OCI-LY3 (cell line): ENCODE data around the gene ZC3HAV1L.
A peak's percentile ranks its signal among the peaks of the same experiment; 100 is the strongest.

Source experiments
- H2AFZ ChIP-seq: fragments of 200-600, 300-600 bp; shearing (Covaris generic); 2 replicates; pipeline ENCODE4 v1.6.0; 2014; ENCODE audit warnings: antibody characterized with exemption, low read depth, low read length
- H3K27ac ChIP-seq: fragments of 200-600, 300-600 bp; sonication (generic); 2 replicates; pipeline ENCODE4 v1.5.1; 2014; ENCODE audit warnings: mild to moderate bottlenecking, low read length, moderate library complexity, mixed read lengths
- H3K27me3 ChIP-seq: fragments of 200-600, 300-600 bp; sonication (generic); 2 replicates; pipeline ENCODE4 v1.6.1; 2014; ENCODE audit warnings: low read depth, low read length, mixed read lengths
- H3K36me3 ChIP-seq: fragments of 200-600, 300-600 bp; sonication (generic); replicated peaks from 2 replicates; pipeline ENCODE3; 2014; ENCODE audit warnings: low read depth, low read length, mixed read lengths
- H3K4me1 ChIP-seq: fragments of 300-600, 200-600 bp; sonication (generic); 2 replicates; pipeline ENCODE4 v1.6.1; 2014; ENCODE audit warnings: low read length, mixed read lengths
- H3K4me2 ChIP-seq: fragments of 200-600, 300-600 bp; sonication (generic); 2 replicates; pipeline ENCODE4 v1.6.1; 2014; ENCODE audit warnings: low read length, mixed read lengths
- H3K4me3 ChIP-seq: fragments of 300-600, 200-600 bp; sonication (generic); 2 replicates; pipeline ENCODE4 v1.5.1; 2014; ENCODE audit warnings: antibody characterized with exemption, mild to moderate bottlenecking, low read length, moderate library complexity
- H3K79me2 ChIP-seq: fragments of 300-600, 200-600 bp; shearing (Covaris generic); 2 replicates; pipeline ENCODE4 v1.6.1; 2014; ENCODE audit warnings: mild to moderate bottlenecking, low read length, mixed read lengths
- H3K9ac ChIP-seq: fragments of 300-600, 200-600 bp; shearing (Covaris generic); 2 replicates; pipeline ENCODE4 v1.6.0; 2014; ENCODE audit warnings: mild to moderate bottlenecking, low read length, moderate library complexity
- H3K9me3 ChIP-seq: fragments of 200-600, 300-600 bp; shearing (Covaris generic); 2 replicates; pipeline ENCODE4 v1.6.1; 2014; ENCODE audit warnings: low read length, mixed read lengths; ENCODE audit not compliant: insufficient read depth
- H4K20me1 ChIP-seq: fragments of 200-600, 300-600 bp; sonication (generic); 2 replicates; pipeline ENCODE4 v1.6.1; 2016; ENCODE audit warnings: low read length, mixed read lengths; ENCODE audit not compliant: insufficient read depth
- CTCF ChIP-seq: fragments of 200-600, 300-600 bp; sonication (generic); IDR thresholded peaks from 2 replicates; pipeline ENCODE4 v1.5.1; 2014; ENCODE audit warnings: antibody characterized with exemption, low read length, low read depth
- EZH2phosphoT487 ChIP-seq: fragments of 200-600 bp; shearing (Covaris generic); IDR thresholded peaks from 2 replicates; pipeline ENCODE4 v1.6.1; 2018; ENCODE audit warnings: antibody characterized with exemption, mixed run types, low read depth

ZC3HAV1L gene

GRCh38 chr7:139034336-139034735 is 1.5 kb downstream of the ZC3HAV1L start:
- TF ChIP-seq EZH2phosphoT487 (no peak), CTCF (no peak)
- peaks cover 16% of the 10 kb centered on the region for H3K4me1 ChIP-seq
- H2AFZ ChIP-seq, result no peak overlapping the region
- H3K27ac ChIP-seq, result no peak overlapping the region
- H3K79me2 ChIP-seq, result peaks cover 29% of the 10 kb centered on the region
- no peaks in the 10 kb centered on the region for H3K9me3 ChIP-seq
- H3K4me3 ChIP-seq, result peak overlapping the region; percentile 94
- peak overlapping the region; percentile 92 for H3K4me2 ChIP-seq
- no peaks in the 10 kb centered on the region for H3K27me3 ChIP-seq
- H4K20me1 ChIP-seq, result no peaks in the 10 kb centered on the region
- peak overlapping the region; percentile 73 for H3K9ac ChIP-seq
- H3K36me3 ChIP-seq, result peaks cover 31% of the 10 kb centered on the region

DNA sequence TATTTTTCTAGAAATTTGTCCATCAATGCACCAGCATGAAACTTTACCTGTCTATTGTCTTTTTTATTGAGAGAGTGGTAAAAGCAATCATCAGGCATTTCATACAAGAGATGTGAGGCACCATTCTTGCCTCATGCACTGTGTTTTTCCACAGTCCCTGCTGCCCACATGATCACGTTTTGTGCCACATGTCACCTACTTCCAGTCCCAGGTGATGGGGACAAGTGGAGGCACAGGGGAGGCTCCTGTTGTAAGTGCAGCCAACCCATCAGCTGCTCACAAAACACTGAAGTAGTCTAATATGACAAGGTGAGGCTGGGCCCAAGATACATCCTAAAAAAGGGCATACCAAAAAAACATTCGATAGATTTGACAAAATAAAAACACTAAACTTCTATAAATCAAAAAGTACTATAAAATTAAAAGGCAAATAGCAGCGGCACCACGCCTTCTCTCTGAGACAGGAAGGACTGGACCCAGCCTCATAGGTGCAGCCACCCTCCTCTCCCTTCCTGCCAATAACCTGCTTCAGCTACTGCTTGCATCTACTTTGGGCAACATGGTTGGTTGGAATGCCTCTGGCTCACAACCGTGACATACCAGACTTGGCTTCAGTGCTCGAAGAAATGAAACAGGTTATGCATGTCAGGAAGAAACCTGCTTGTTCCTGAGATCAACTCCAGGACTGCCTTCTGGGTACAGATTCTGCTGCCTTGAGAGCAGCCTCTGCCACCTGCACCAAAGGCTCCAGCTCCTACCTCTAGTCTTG is 2.3 kb downstream of the ZC3HAV1L start:
- no peaks in the 10 kb centered on the region for H3K9me3 ChIP-seq
- no peak overlapping the region for H3K27ac ChIP-seq
- peaks cover 35% of the 10 kb centered on the region for H3K36me3 ChIP-seq
- peaks cover 29% of the 10 kb centered on the region for H3K79me2 ChIP-seq
- H3K27me3 ChIP-seq, result no peaks in the 10 kb centered on the region
- H3K9ac ChIP-seq, result no peak overlapping the region
- H2AFZ ChIP-seq, result no peak overlapping the region
- no peak overlapping the region for H3K4me3 ChIP-seq
- H3K4me2 ChIP-seq, result no peak overlapping the region
- H3K4me1 ChIP-seq, result peaks cover 16% of the 10 kb centered on the region
- TF ChIP-seq CTCF (no peak), EZH2phosphoT487 (no peak)
- no peaks in the 10 kb centered on the region for H4K20me1 ChIP-seq

GRCh38 chr7:139032473-139032872 is 3.4 kb downstream of the ZC3HAV1L start:
- peaks cover 16% of the 10 kb centered on the region for H3K4me1 ChIP-seq
- no peak overlapping the region for H3K27ac ChIP-seq
- no peaks in the 10 kb centered on the region for H4K20me1 ChIP-seq
- no peaks in the 10 kb centered on the region for H3K9me3 ChIP-seq
- no peak overlapping the region for H3K4me2 ChIP-seq
- H3K27me3 ChIP-seq, result no peaks in the 10 kb centered on the region
- no peak overlapping the region for H3K9ac ChIP-seq
- TF ChIP-seq EZH2phosphoT487 (no peak), CTCF (no peak)
- H3K79me2 ChIP-seq, result peaks cover 29% of the 10 kb centered on the region
- peaks cover 37% of the 10 kb centered on the region for H3K36me3 ChIP-seq
- H3K4me3 ChIP-seq, result no peak overlapping the region
- no peak overlapping the region for H2AFZ ChIP-seq

GRCh38 chr7:139029353-139029752 is 6.5 kb downstream of the ZC3HAV1L start:
- H3K9ac ChIP-seq, result no peak overlapping the region
- H3K36me3 ChIP-seq, result peaks cover 61% of the 10 kb centered on the region
- TF ChIP-seq EZH2phosphoT487 (no peak), CTCF (no peak)
- peaks cover 2% of the 10 kb centered on the region; the same call in 1 of the 2 replicates for H3K4me1 ChIP-seq
- H3K9me3 ChIP-seq, result no peaks in the 10 kb centered on the region
- no peak overlapping the region for H3K4me3 ChIP-seq
- H3K27me3 ChIP-seq, result no peaks in the 10 kb centered on the region
- H3K79me2 ChIP-seq, result peaks cover 7% of the 10 kb centered on the region
- no peaks in the 10 kb centered on the region for H4K20me1 ChIP-seq
- H3K27ac ChIP-seq, result no peak overlapping the region
- H3K4me2 ChIP-seq, result no peak overlapping the region
- H2AFZ ChIP-seq, result no peak overlapping the region
